Thoracic aorta (tissue), 2 donors: Measurements from ENCODE around the gene CMA1. TPM values are rescaled to one million over a fixed set of nuclear protein-coding genes. Genes with fewer than 3 reads are reported as not detected.
"Not testable (repeated sequence)": the region's sequence is repeated elsewhere in the genome, so short reads cannot be mapped to it uniquely, and the experiment has no call there.

Experiments
- ATAC-seq: fragments of 150-250 bp; one replicate; pipeline ENCODE4 v1.8.0; 2017; ENCODE audit warnings: low read depth; ENCODE audit not compliant: insufficient number of reproducible peaks, low FRiP score
- DNase-seq: peaks from one replicate; pipeline ENCODE4 v3.0.0-alpha.2; 2020; ENCODE audit warnings: low spot score
- H3K27ac ChIP-seq, 2 donors: fragments of 200-600 bp; sonication (generic); 1 replicate in 1 of 2; 2 replicates in 1 of 2; pipeline ENCODE4 v1.5.1; 2016; ENCODE audit warnings: mild to moderate bottlenecking in 2 of 2, moderate library complexity in 2 of 2
- H3K27me3 ChIP-seq: fragments of 200-600 bp; sonication (generic); replicated peaks from 2 replicates; pipeline ENCODE4 v1.6.0; 2016; ENCODE audit warnings: mild to moderate bottlenecking; ENCODE audit not compliant: insufficient read depth
- H3K36me3 ChIP-seq: fragments of 200-600 bp; sonication (generic); one replicate; pipeline ENCODE4 v1.5.1; 2016
- H3K4me1 ChIP-seq, 2 donors: fragments of 200-600 bp; sonication (generic); 1 replicate in 1 of 2; 2 replicates in 1 of 2; pipeline versions ENCODE4 v1.5.1 to v1.6.0; 2016; ENCODE audit warnings: low read depth in 2 of 2, mild to moderate bottlenecking in 1 of 2; ENCODE audit not compliant: control insufficient read depth in 1 of 2
- H3K4me3 ChIP-seq: fragments of 200-600 bp; sonication (generic); 2 replicates; pipeline ENCODE4 v1.5.1; 2016; ENCODE audit warnings: mild to moderate bottlenecking
- H3K9me3 ChIP-seq: fragments of 200-600 bp; sonication (generic); 2 replicates; pipeline ENCODE4 v1.5.1; 2016
- total RNA-seq, 2 donors: library from RNA; depleted of rRNA; stranded (reverse); fragments of >200 nt; gene quantifications; one replicate each; pipeline versions ENCODE4 v1.1.0 to v1.2.3, GENCODE V29; 2016
- TF ChIP-seq, protein P1 (sequence below): fragments of 200-600 bp; sonication (generic); IDR thresholded peaks from one replicate; pipeline ENCODE4 v1.5.1; 2019; ENCODE audit warnings: antibody characterized with exemption

The CMA1 gene, protein sequence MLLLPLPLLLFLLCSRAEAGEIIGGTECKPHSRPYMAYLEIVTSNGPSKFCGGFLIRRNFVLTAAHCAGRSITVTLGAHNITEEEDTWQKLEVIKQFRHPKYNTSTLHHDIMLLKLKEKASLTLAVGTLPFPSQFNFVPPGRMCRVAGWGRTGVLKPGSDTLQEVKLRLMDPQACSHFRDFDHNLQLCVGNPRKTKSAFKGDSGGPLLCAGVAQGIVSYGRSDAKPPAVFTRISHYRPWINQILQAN
- total RNA-seq, result not detected

DNA sequence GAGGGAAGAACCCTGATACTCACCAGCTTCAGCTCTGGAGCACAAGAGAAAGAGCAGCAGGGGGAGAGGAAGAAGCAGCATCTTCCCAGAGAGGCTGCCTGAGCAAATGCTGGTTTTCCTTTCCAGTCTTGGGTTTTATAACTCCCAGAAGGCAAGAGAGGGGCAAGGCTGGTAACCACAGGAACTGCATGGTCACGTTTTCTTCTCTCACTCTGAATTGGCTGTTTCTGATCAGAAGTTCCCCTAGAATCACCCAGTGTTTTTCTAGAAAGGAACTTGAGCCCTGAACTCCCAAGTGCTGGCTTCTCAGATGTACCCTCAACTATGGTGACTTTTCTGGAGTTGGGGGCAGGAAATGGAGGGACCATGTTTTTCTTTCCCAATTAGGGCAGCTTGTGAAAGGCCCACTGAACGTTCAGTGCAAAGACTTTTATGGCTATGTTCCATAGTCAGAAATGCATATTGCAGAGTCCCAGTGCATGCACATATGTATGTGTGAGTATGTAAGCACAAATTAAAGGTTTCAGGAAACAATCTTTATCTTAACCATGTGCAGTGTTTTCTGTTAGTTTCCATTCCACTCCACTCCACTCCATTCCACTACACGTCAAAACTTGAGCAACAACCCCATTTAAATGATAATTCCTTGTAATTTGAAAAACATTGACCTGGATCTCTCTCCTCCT is at the start of gene CMA1:
TSS of gene CMA1 (minus strand) at position 111 of the 686 bp plus-strand sequence. CDS start at position 81, 30 bp downstream.
- TF ChIP-seq, protein P1, sequence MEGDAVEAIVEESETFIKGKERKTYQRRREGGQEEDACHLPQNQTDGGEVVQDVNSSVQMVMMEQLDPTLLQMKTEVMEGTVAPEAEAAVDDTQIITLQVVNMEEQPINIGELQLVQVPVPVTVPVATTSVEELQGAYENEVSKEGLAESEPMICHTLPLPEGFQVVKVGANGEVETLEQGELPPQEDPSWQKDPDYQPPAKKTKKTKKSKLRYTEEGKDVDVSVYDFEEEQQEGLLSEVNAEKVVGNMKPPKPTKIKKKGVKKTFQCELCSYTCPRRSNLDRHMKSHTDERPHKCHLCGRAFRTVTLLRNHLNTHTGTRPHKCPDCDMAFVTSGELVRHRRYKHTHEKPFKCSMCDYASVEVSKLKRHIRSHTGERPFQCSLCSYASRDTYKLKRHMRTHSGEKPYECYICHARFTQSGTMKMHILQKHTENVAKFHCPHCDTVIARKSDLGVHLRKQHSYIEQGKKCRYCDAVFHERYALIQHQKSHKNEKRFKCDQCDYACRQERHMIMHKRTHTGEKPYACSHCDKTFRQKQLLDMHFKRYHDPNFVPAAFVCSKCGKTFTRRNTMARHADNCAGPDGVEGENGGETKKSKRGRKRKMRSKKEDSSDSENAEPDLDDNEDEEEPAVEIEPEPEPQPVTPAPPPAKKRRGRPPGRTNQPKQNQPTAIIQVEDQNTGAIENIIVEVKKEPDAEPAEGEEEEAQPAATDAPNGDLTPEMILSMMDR, result no peak
- ATAC-seq, result no peak
- no peaks in the 10 kb centered on the region for H3K27me3 ChIP-seq
- H3K9me3 ChIP-seq, result no peaks in the 10 kb centered on the region
- H3K4me1 ChIP-seq, result no peaks in the 10 kb centered on the region
- H3K27ac ChIP-seq, result no peak within 1 kb of the TSS
- H3K4me3 ChIP-seq, result no peak within 1 kb of the TSS
- no peak for DNase-seq
- no peaks in the 10 kb centered on the region for H3K36me3 ChIP-seq

DNA sequence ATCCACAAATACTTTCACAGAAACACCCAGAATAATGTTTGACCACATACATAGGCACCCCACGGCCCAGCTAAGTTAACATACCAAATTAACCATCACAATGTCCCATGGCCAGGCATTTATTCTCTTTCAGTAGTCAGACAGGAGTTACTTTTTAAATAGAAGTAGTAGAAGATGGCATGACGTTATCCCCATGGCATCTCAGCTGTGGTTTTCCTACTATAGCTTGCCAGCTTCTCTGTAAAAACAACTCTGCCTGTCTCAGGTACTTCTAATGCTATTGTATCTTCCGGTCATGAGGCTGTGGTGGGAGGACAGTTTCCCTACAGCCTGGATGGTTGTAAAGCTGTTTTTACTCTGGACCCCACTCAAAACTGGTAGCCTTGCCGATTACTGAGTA is 48.7 kb upstream of the CMA1 start:
- H3K4me1 ChIP-seq, result no peaks in the 10 kb centered on the region

DNA sequence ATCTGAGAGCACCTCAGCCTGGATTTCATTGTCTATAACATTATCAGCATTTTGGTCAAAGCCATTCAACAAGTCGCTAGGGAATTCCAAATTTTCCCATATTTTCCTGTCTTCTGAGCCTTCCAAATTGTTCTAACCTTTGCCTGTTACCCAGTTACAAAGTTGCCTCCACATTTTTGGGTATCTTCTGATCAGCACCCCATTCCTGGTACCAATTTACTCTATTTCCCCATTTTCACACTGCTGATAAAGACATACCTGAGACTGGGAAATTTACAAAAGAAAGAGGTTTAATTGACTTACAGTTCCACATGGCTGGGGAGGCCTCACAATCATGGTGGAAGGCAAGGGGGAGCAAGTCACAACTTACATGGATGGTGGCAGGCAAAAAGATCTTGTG is 41.0 kb upstream of the CMA1 start:
- not testable (repeated sequence) for ATAC-seq, H3K4me3 ChIP-seq, DNase-seq

More for the DNA sequence above, 48.7 kb upstream of the CMA1 start:
- no peaks in the 10 kb centered on the region for H3K27me3 ChIP-seq
- DNase-seq, result no peak
- TF ChIP-seq, protein P1, result no peak
- H3K4me3 ChIP-seq, result no peak overlapping the region
- ATAC-seq, result no peak
- H3K36me3 ChIP-seq, result no peaks in the 10 kb centered on the region
- no peaks in the 10 kb centered on the region for H3K9me3 ChIP-seq
- no peak overlapping the region for H3K27ac ChIP-seq

DNA sequence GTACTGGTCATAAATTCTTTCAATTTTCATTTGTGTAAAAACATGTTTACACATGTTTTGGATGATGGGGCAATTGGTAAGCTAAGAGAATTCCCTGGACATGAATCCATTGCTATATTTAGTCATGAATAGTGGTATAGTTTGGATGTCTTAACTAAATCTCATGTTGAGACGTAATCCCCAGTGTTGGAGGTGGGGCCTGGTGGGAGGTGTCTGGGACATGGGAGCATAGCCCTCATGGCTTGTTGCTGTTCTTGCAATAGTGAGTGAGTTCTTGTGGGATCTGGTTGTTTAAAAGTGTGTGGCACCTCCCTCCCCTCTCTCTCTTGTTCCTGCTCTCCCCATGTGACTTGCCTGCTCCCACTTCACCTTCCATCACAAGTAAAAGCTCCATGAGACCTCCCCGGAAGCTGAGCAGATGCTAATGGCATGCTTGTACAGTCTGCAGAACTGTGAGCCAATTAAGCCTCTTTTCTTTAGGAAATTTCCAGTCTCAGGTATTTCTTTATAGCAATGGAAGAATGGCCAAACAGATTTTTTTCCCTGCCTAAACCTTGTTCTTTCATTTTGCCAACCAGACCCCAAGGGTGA is 34.4 kb upstream of the CMA1 start:
- H3K27ac ChIP-seq, result no peak overlapping the region
- ATAC-seq (no peak), DNase-seq (no peak)
- no peaks in the 10 kb centered on the region for H3K27me3 ChIP-seq
- H3K36me3 ChIP-seq, result no peaks in the 10 kb centered on the region
- TF ChIP-seq, protein P1, result no peak
- no peaks in the 10 kb centered on the region for H3K4me1 ChIP-seq
- no peak overlapping the region for H3K4me3 ChIP-seq
- no peaks in the 10 kb centered on the region for H3K9me3 ChIP-seq

More for the DNA sequence above, 41.0 kb upstream of the CMA1 start:
- H3K27ac ChIP-seq, H3K4me1 ChIP-seq, H3K36me3 ChIP-seq, H3K9me3 ChIP-seq, H3K27me3 ChIP-seq: not testable (repeated sequence)

DNA sequence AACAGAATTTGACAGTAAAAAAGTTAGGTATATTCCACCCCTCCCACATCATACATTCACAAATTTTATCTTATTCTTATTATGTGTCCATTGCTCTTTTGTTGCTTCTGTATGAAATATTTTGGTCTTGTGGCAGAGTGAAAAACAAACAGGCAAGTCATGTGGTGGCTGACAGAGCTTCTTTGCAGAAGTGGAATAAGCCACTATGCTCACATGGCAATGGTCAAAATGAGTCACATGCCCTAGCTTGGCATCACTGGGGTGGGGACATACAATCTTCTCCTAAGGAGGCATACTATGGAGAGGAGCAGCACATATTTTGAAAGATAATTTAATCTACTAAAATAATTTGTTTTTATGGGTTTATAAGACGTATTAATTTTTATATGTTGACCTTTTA is 27.7 kb upstream of the CMA1 start:
- H3K9me3 ChIP-seq, result no peaks in the 10 kb centered on the region
- H3K4me3 ChIP-seq, result no peak overlapping the region
- no peaks in the 10 kb centered on the region for H3K36me3 ChIP-seq
- no peak overlapping the region for H3K27ac ChIP-seq
- ATAC-seq (no peak), DNase-seq (no peak)
- no peaks in the 10 kb centered on the region for H3K27me3 ChIP-seq
- TF ChIP-seq, protein P1, result no peak
- no peaks in the 10 kb centered on the region for H3K4me1 ChIP-seq
